Activated CD4-positive, alpha-beta T cell treated with anti-CD3 and anti-CD28 coated beads, Interleukin-10, Interleukin-2, amounts not matched to agents 100 ng/mL and 50 ng/mL, durations not matched to agents 16 hours and 8 hours (primary cell): Measurements from ENCODE around the gene KCNQ4.

Source experiments
- DNase-seq: peaks from one replicate; pipeline ENCODE4 v3.0.0-alpha.2; 2020

KCNQ4 gene

GRCh38 chr1:40823345-40823744 lies 39.8 kb downstream of the KCNQ4 start:
- no peak for DNase-seq

GRCh38 chr1:40823983-40824382 lies 40.4 kb downstream of the KCNQ4 start:
- no peak for DNase-seq

- no peak for DNase-seq
Observed at GRCh38 chr1:40824591-40825434, 41.2 kb downstream of the KCNQ4 start.

GRCh38 chr1:40825435-40825788 lies 41.8 kb downstream of the KCNQ4 start:
- no peak for DNase-seq

GRCh38 chr1:40825996-40826395 lies 42.4 kb downstream of the KCNQ4 start:
- DNase-seq, result no peak

- DNase-seq, result no peak
Observed at GRCh38 chr1:40829631-40830245, 46.2 kb downstream of the KCNQ4 start.

GRCh38 chr1:40830419-40830943 lies 46.9 kb downstream of the KCNQ4 start:
- no peak for DNase-seq

- DNase-seq, result no peak
Observed at GRCh38 chr1:40831001-40831732, 47.6 kb downstream of the KCNQ4 start.

GRCh38 chr1:40833979-40834378 lies 50.4 kb downstream of the KCNQ4 start:
- DNase-seq, result no peak

GRCh38 chr1:40834968-40835545 lies 51.5 kb downstream of the KCNQ4 start:
- no peak for DNase-seq

GRCh38 chr1:40836283-40836682 lies 52.7 kb downstream of the KCNQ4 start:
- DNase-seq, result no peak

GRCh38 chr1:40837601-40838000 lies 54.0 kb downstream of the KCNQ4 start:
- no peak for DNase-seq

- DNase-seq, result no peak
Observed at GRCh38 chr1:40838045-40838979, 54.7 kb downstream of the KCNQ4 start.

- DNase-seq, result no peak
Observed at GRCh38 chr1:40838980-40839942, 55.7 kb downstream of the KCNQ4 start.

- DNase-seq, result no peak
Observed at GRCh38 chr1:40839943-40840335, 56.4 kb downstream of the KCNQ4 start.

- DNase-seq, result no peak
Observed at GRCh38 chr1:40840526-40841323, 57.1 kb downstream of the KCNQ4 start.

- no peak for DNase-seq
Observed at GRCh38 chr1:40841602-40842001, 58.0 kb downstream of the KCNQ4 start.

- DNase-seq, result no peak
Observed at GRCh38 chr1:40842207-40842606, 58.6 kb downstream of the KCNQ4 start.

GRCh38 chr1:40842691-40843090 lies 59.1 kb downstream of the KCNQ4 start:
- no peak for DNase-seq

- DNase-seq, result no peak
Observed at GRCh38 chr1:40844079-40844478, 60.5 kb downstream of the KCNQ4 start.
